NT2/D1 (cell line): ENCODE measurements around the gene BCL2.
"Not testable (repeated sequence)": the region's sequence is repeated elsewhere in the genome, so short reads cannot be mapped to it uniquely, and the experiment has no call there.

ENCODE experiments used
- DNase-seq: peaks from one replicate; pipeline ENCODE4 v3.0.0-alpha.2; 2011; ENCODE audit warnings: low read depth, low spot score
- H3K27me3 ChIP-seq: 2 replicates; pipeline ENCODE4 v1.6.0; 2011; ENCODE audit warnings: mild to moderate bottlenecking; ENCODE audit not compliant: insufficient read length, insufficient read depth
- H3K36me3 ChIP-seq: 2 replicates; pipeline ENCODE4 v1.6.1; 2011; ENCODE audit warnings: mild to moderate bottlenecking, low read length, mixed read lengths; ENCODE audit not compliant: insufficient read depth, insufficient read length
- H3K4me1 ChIP-seq: 2 replicates; pipeline ENCODE4 v1.5.1; 2011; ENCODE audit not compliant: insufficient read depth, insufficient read length
- H3K4me3 ChIP-seq: 2 replicates; pipeline ENCODE4 v1.5.1; 2011; ENCODE audit warnings: low read depth; ENCODE audit not compliant: insufficient read length
- H3K9ac ChIP-seq: 2 replicates; pipeline ENCODE4 v1.6.0; 2011; ENCODE audit warnings: low read depth; ENCODE audit not compliant: insufficient read length
- H3K9me3 ChIP-seq: 2 replicates; pipeline ENCODE4 v1.5.1; 2011; ENCODE audit warnings: mild to moderate bottlenecking, low read length; ENCODE audit not compliant: insufficient read depth
- SUZ12 ChIP-seq: IDR thresholded peaks from 2 replicates; pipeline ENCODE4 v1.6.1; 2011; ENCODE audit not compliant: insufficient read length, insufficient read depth; ENCODE audit errors: extremely low read depth
- YY1 ChIP-seq: IDR thresholded peaks from 2 replicates; pipeline ENCODE4 v1.6.1; 2011; ENCODE audit not compliant: insufficient read length, insufficient read depth
- ZNF274 ChIP-seq: IDR thresholded peaks from 2 replicates; pipeline ENCODE4 v1.6.1; 2011; ENCODE audit warnings: mild to moderate bottlenecking, low read depth, low read length

BCL2 gene

GRCh38 chr18:63191413-63191812 is 128.2 kb downstream of the BCL2 start:
- DNase-seq: no peak
- H3K4me3 ChIP-seq: no peak overlapping the region
- H3K9me3 ChIP-seq: no peaks in the 10 kb centered on the region
- no peaks in the 10 kb centered on the region for H3K36me3 ChIP-seq
- H3K4me1 ChIP-seq: no peaks in the 10 kb centered on the region
- no peak for TF ChIP-seq ZNF274
- no peak for TF ChIP-seq YY1
- no peak for TF ChIP-seq SUZ12
- H3K9ac ChIP-seq: no peak overlapping the region
- H3K27me3 ChIP-seq: no peaks in the 10 kb centered on the region

DNA sequence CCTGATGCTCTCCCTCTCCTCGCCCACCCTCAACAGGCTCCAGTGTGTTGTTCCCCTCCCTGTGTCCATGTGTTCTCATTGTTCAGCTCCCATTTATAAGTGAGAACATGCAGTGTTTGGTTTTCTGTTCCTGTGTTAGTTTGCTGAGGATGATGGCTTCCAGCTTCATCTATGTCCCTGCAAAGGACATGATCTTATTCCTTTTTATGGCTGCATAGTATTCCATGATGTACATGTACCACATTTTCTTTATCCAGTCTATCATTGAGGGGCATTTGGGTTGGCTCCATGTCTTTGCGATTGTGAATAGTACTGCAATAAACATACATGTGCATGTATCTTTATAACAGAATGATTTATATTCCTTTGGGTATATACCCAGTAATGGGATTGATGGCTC is 128.7 kb downstream of the BCL2 start:
- not testable (repeated sequence) for H3K9me3 ChIP-seq, H3K4me1 ChIP-seq, H3K27me3 ChIP-seq, H3K4me3 ChIP-seq, H3K36me3 ChIP-seq, H3K9ac ChIP-seq, DNase-seq

DNA sequence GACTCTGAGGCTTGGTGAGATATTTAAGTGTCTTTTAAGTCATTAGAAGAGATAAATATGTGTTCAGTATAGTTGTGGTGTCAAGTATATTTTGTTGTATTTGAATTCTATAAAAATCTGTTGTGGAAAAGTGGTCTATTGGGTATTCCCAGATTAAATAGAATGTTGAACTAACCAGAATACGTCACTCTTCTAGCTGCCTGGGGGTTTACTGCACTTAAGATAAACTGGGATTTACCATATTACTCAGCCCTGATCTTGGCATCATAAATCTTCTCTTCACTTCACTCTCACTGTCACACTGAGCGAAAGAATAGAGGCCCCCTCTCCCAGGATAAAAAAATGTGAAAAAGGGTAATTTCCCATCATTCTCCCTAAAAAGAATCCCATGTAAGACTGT is 129.8 kb downstream of the BCL2 start:
- TF ChIP-seq YY1: no peak
- no peak for TF ChIP-seq SUZ12
- TF ChIP-seq ZNF274: no peak

DNA sequence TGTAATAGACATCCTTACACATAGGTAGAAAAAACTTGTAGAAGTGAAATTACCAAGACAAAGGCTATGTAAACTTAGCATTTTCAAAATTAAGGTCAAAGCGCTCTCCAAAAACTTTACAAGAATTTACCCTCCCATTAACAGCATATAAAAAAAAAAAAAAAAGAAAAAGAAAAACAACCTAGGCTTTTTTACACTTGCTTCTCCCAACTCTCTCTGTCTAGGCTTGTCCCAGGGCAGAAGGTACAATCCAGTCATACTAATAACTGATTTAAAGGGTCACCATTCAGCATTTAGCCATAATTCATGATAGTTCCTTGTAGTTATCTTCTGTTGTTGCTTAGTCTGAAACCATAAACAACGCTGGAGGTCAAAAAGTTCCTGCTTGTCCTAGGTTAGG is 130.5 kb downstream of the BCL2 start:
- DNase-seq: no peak
- Histone ChIP-seq H3K4me3 (no peak overlapping the region), H3K9me3 (no peaks in the 10 kb centered on the region), H3K27me3 (no peaks in the 10 kb centered on the region), H3K36me3 (no peaks in the 10 kb centered on the region), H3K4me1 (no peaks in the 10 kb centered on the region), H3K9ac (no peak overlapping the region)
- TF ChIP-seq SUZ12 (no peak), ZNF274 (no peak), YY1 (no peak)

More for the DNA sequence above, 129.8 kb downstream of the BCL2 start:
- Histone ChIP-seq H3K36me3 (no peaks in the 10 kb centered on the region), H3K9ac (no peak overlapping the region), H3K4me1 (no peaks in the 10 kb centered on the region), H3K9me3 (no peaks in the 10 kb centered on the region), H3K4me3 (no peak overlapping the region), H3K27me3 (no peaks in the 10 kb centered on the region)
- DNase-seq: no peak

- H3K4me1 ChIP-seq: no peaks in the 10 kb centered on the region
- no peak overlapping the region for H3K9ac ChIP-seq
- DNase-seq: no peak
- no peaks in the 10 kb centered on the region for H3K9me3 ChIP-seq
- TF ChIP-seq ZNF274 (no peak), SUZ12 (no peak), YY1 (no peak)
- no peaks in the 10 kb centered on the region for H3K36me3 ChIP-seq
- no peaks in the 10 kb centered on the region for H3K27me3 ChIP-seq
- no peak overlapping the region for H3K4me3 ChIP-seq
Observed at GRCh38 chr18:63187791-63188460, 131.6 kb downstream of the BCL2 start.

GRCh38 chr18:63187223-63187574 is 132.4 kb downstream of the BCL2 start:
- TF ChIP-seq YY1 (no peak), ZNF274 (no peak), SUZ12 (no peak)
- Histone ChIP-seq H3K4me1 (no peaks in the 10 kb centered on the region), H3K9me3 (no peaks in the 10 kb centered on the region), H3K36me3 (no peaks in the 10 kb centered on the region), H3K4me3 (no peak overlapping the region), H3K27me3 (no peaks in the 10 kb centered on the region), H3K9ac (no peak overlapping the region)
- no peak for DNase-seq

DNA sequence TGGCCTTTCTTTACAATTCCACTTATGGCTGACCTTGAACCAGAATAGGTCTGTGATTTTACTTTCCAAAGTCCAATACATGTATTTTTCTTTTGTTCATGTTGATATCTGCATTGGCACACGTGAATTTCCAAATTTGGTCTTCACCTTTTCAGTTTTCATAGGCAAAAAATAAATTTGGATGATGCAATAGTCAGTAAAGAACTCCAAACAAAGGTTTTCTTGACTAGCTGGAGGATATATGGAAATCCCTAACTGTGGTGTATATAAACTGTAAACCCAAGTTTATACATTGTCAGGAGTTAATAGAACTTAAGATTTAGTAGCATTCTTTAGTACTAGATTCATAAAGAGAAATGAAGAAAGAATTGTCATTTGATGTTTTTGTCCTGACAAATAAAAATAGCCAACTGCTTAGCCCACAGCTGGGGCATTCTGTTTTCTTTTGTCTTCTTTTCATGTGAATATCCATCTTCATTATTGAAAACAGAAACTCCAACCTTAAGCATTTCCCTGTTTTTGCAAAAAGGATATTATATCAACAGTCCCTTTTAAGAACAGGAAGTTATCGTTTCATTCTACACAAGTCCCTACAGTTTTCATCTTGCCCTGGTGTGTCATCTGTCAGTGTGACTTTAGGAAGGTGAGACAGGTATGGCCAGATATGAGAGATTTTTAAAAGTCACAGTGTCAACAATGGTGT is 132.9 kb downstream of the BCL2 start:
- Histone ChIP-seq H3K4me3 (no peak overlapping the region), H3K9ac (no peak overlapping the region)
- TF ChIP-seq YY1 (no peak), SUZ12 (no peak), ZNF274 (no peak)

More for the DNA sequence above, 132.9 kb downstream of the BCL2 start:
- H3K36me3 ChIP-seq: no peaks in the 10 kb centered on the region
- no peaks in the 10 kb centered on the region for H3K27me3 ChIP-seq
- no peaks in the 10 kb centered on the region for H3K4me1 ChIP-seq
- no peak for DNase-seq
- no peaks in the 10 kb centered on the region for H3K9me3 ChIP-seq
